ENCODE data around the gene NOXO1. TPM values are rescaled to one million over a fixed set of nuclear protein-coding genes. Genes with fewer than 3 reads are reported as not detected.

The NOXO1 gene
- total and polyA plus RNA-seq, 10 of the 15 experiments (the other 5 are each of a cell fraction or from before 2014, with no cell fraction given), result 0.09 to 0.76 (median 0.26) TPM; not detected in 4

DNA sequence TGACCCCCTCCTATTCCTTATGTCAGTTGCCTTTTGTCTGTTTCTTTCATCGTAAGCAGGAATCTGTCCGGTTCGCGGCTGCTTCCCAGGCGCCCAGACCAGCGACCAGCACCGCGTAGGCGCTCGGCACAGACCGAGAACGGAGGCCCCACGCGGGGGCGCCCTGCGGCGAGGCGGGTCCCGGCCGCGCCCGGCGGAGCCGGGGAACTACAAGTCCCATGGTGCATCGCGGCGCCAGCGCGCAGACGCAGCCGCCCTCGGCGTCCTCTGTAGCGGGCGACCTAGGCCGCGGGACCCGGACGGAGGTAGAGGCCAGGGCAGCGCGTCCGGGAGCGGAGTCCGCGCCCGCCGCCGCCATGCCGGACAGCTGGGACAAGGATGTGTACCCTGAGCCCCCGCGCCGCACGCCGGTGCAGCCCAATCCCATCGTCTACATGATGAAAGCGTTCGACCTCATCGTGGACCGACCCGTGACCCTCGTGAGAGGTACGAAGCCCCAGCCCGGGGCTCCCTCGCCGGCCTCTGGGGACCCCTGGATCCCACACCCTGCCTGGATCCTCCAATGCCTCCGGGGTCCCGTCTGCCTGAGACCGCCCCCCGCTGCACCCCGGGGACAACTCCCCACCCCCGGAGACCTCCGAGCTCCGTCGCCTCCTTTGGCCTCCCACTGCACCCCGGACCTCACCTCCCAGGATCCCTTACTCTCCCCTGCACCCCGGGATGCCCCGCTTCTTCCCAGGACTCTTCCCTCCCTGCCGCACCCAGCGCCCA is 21.8 kb downstream of the NOXO1 start, which contains the start of gene NDUFB10 (continued):
- TF ChIP-seq, protein P1, sequence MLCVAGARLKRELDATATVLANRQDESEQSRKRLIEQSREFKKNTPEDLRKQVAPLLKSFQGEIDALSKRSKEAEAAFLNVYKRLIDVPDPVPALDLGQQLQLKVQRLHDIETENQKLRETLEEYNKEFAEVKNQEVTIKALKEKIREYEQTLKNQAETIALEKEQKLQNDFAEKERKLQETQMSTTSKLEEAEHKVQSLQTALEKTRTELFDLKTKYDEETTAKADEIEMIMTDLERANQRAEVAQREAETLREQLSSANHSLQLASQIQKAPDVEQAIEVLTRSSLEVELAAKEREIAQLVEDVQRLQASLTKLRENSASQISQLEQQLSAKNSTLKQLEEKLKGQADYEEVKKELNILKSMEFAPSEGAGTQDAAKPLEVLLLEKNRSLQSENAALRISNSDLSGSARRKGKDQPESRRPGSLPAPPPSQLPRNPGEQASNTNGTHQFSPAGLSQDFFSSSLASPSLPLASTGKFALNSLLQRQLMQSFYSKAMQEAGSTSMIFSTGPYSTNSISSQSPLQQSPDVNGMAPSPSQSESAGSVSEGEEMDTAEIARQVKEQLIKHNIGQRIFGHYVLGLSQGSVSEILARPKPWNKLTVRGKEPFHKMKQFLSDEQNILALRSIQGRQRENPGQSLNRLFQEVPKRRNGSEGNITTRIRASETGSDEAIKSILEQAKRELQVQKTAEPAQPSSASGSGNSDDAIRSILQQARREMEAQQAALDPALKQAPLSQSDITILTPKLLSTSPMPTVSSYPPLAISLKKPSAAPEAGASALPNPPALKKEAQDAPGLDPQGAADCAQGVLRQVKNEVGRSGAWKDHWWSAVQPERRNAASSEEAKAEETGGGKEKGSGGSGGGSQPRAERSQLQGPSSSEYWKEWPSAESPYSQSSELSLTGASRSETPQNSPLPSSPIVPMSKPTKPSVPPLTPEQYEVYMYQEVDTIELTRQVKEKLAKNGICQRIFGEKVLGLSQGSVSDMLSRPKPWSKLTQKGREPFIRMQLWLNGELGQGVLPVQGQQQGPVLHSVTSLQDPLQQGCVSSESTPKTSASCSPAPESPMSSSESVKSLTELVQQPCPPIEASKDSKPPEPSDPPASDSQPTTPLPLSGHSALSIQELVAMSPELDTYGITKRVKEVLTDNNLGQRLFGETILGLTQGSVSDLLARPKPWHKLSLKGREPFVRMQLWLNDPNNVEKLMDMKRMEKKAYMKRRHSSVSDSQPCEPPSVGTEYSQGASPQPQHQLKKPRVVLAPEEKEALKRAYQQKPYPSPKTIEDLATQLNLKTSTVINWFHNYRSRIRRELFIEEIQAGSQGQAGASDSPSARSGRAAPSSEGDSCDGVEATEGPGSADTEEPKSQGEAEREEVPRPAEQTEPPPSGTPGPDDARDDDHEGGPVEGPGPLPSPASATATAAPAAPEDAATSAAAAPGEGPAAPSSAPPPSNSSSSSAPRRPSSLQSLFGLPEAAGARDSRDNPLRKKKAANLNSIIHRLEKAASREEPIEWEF (IDR thresholded peaks at IDR 0.05; ENCODE audit: insufficient replicate concordance, low read depth, low read length), result no peak
- TF ChIP-seq ESRRA (IDR thresholded peaks at IDR 0.05; ENCODE audit: low read length) (no peak), ATF7 (IDR thresholded peaks at IDR 0.05; ENCODE audit: low read depth) (no peak), TCF7 (IDR thresholded peaks at IDR 0.05; ENCODE audit: borderline replicate concordance) (no peak), NFIC (IDR thresholded peaks at IDR 0.05; ENCODE audit: low read depth, low read length) (no peak), KLF5 (IDR thresholded peaks at IDR 0.05; ENCODE audit: partially characterized antibody) (peak; percentile 90), CREB1 (IDR thresholded peaks at IDR 0.05; ENCODE audit: low read depth) (peak; percentile 67; the same call in 1 of the 2 replicates), JUNB (IDR thresholded peaks at IDR 0.05) (no peak), LARP7 (IDR thresholded peaks at IDR 0.05) (peak; percentile 87), CHD2 (IDR thresholded peaks at IDR 0.05; ENCODE audit: borderline replicate concordance, low read depth, low read length) (no peak), RAD21 (IDR thresholded peaks at IDR 0.05; ENCODE audit: insufficient read depth, low read depth, low read length) (peak; percentile 30; the same call in 1 of the 2 replicates), BHLHE40 (IDR thresholded peaks at IDR 0.05; ENCODE audit: borderline replicate concordance in 1 of 2, low read depth in 2 of 2, low read length in 1 of 2) (peak; percentile 24 to 72; a peak in 2 of 4 replicates), ZNF384 (IDR thresholded peaks at IDR 0.05; ENCODE audit: borderline replicate concordance, low read depth, low read length) (no peak)
- TF ChIP-seq, protein P2, sequence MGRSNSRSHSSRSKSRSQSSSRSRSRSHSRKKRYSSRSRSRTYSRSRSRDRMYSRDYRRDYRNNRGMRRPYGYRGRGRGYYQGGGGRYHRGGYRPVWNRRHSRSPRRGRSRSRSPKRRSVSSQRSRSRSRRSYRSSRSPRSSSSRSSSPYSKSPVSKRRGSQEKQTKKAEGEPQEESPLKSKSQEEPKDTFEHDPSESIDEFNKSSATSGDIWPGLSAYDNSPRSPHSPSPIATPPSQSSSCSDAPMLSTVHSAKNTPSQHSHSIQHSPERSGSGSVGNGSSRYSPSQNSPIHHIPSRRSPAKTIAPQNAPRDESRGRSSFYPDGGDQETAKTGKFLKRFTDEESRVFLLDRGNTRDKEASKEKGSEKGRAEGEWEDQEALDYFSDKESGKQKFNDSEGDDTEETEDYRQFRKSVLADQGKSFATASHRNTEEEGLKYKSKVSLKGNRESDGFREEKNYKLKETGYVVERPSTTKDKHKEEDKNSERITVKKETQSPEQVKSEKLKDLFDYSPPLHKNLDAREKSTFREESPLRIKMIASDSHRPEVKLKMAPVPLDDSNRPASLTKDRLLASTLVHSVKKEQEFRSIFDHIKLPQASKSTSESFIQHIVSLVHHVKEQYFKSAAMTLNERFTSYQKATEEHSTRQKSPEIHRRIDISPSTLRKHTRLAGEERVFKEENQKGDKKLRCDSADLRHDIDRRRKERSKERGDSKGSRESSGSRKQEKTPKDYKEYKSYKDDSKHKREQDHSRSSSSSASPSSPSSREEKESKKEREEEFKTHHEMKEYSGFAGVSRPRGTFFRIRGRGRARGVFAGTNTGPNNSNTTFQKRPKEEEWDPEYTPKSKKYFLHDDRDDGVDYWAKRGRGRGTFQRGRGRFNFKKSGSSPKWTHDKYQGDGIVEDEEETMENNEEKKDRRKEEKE (IDR thresholded peaks at IDR 0.05), result no peak
- TF ChIP-seq, protein P3, sequence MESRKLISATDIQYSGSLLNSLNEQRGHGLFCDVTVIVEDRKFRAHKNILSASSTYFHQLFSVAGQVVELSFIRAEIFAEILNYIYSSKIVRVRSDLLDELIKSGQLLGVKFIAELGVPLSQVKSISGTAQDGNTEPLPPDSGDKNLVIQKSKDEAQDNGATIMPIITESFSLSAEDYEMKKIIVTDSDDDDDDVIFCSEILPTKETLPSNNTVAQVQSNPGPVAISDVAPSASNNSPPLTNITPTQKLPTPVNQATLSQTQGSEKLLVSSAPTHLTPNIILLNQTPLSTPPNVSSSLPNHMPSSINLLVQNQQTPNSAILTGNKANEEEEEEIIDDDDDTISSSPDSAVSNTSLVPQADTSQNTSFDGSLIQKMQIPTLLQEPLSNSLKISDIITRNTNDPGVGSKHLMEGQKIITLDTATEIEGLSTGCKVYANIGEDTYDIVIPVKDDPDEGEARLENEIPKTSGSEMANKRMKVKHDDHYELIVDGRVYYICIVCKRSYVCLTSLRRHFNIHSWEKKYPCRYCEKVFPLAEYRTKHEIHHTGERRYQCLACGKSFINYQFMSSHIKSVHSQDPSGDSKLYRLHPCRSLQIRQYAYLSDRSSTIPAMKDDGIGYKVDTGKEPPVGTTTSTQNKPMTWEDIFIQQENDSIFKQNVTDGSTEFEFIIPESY (IDR thresholded peaks at IDR 0.05), result no peak

All from GM12878 (cell line).